RPMI8226 (cell line): ENCODE results near the gene ITIH6.
"Not testable (repeated sequence)": the region's sequence is repeated elsewhere in the genome, so short reads cannot be mapped to it uniquely, and the experiment has no call there.

Experiments used
- DNase-seq: peaks from one replicate; pipeline ENCODE4 v3.0.0-alpha.2; 2015

The ITIH6 gene

DNA sequence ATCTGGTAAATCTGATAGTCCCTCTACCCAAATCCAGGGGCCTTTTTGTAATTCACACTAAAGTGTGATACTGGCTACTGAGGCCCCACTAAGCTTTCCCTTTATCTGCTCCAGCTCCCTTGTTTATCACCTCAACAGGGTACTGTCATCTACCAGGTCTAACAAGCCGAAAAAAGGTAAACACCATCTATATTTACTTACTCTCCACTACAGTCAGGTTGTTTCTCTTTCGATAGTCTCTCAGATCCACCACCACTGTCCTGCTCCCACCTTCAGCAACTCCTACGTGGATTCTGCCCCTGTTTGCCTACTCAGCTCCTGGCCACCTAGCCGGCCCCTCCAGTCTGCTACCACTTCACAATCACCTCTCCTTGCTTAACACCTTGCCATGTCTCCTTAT, 3.3 kb downstream of the ITIH6 start:
- DNase-seq: no peak

DNA sequence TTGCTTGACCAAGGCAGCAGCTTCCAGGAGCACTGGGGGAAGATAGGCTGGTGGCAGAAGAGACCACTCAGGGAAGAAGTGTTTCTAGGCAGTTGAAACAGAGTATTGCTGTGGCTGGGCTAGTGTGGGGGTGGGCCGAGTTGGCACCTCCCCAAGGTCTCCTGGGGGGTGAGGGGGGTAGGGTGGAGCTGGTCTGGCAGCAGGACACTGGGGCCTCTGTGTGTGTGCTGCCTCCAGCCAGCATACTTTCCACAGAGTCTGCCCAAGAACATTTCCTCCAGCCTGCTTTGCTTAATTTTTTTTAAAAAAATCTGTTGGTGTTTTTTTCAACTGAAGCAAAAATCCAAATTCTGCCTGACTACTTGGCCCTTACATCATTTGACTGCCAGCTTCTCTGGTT, 4.0 kb downstream of the ITIH6 start:
- no peak for DNase-seq

DNA sequence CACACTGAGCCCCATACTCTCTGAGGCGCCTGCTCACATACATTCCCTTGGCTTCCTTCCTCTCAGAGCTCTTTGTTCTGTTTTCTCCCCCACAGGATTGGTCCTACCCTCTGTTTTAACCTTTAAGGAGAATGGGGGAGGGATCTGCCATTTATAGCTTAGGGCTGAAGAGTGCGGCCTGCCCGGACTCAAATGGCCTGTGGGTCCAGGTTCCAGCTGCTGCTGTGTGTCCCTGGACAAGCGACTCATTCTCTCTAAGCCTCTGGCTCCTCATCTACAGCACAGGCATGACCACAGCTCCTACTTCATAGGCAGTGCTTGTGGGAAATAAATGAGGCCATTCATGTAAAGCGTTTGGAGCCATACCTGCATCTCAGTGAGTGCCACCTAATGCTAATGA, 8.7 kb downstream of the ITIH6 start:
- not testable (repeated sequence) for DNase-seq

DNA sequence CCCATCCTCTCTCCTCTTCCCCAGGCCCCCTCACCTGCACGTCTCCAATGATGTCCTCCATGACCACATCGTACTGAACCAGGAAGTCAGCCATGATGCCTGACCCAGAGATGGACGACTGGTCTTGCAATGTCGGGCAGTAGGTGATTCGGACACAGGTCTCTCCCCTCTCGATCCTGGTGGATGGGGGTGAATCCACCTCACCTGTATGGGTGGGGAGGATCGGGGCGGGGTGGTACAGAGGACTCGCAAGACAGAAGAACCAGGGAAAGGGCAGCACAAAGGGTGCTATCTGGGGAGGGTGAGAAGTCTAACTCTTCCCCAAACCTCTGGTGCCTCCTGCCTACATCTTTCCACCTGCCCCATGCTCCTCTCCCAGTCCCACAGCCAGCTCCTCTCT, 9.6 kb downstream of the ITIH6 start:
- DNase-seq: no peak

DNA sequence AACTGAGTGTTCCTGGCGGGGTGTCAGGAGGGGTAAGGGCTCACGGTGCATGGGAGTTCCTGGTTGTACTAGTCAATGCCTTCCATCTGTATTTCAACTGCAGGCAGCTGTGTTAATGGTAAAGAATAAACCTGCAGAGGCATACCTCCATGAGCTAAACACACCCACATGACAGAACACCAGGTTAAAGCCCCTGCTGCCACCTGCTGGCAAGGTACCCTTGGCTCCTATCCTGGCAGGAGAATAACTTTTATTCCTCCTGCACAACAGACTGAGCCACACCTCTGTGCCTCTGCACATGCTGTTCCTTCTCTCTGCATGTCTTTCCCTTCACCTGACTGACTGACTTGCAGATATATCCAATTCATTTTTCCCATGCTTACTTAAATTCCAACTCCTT, 11.1 kb downstream of the ITIH6 start:
- DNase-seq: peak; percentile 28

DNA sequence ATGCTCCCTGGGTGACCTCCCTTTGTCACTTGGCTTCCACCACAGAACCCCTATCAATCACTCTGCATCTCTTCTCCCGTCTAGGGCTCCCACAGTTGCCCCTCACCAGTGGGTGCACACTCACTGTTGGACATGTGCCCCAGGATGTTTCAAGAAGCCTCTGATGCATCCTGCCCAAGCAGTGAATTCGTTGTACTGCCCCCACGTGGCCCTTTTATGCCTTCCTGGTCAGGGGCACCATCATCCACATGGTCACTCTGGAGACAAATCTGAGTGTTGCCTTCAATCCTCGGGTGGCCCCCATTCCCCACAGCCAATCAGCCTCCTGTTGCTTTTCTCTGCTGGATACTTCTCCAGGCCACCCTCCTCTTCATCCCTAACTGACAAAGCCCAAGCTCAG, 12.2 kb downstream of the ITIH6 start:
- DNase-seq: peak; percentile 25

DNA sequence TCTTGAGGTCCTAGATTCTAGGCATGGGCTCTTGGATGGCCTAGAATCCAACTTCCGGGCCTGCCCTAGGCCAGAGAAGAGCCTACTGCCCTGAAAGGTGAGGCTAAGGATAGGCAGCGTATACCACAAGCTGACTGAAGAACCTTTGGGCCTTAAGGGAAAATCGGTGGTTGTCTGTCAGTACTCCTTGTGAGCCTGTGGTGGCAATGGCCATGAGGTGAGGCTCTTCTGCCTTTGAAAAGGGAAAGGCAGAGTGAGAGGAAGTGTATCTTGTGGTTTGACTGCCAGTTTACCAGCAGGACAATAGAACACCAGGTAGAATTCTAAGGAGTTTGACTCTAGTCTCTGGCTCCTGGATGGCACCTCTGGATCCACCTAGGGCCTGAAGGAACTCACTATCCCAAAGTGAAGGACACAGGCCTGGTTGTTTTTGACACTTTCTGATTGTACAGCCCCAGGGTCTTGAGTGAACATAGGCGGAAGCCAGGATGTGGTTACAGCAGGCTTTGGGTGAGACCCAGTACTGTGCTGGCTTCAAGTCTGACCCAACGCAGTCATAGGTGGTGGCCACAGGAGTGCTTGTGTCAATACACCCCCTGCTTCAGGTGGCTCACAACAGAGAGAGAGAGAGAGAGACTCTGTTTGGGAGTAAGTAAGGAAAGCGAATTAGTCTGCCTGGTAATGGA, 20.9 kb downstream of the ITIH6 start:
- no peak for DNase-seq

DNA sequence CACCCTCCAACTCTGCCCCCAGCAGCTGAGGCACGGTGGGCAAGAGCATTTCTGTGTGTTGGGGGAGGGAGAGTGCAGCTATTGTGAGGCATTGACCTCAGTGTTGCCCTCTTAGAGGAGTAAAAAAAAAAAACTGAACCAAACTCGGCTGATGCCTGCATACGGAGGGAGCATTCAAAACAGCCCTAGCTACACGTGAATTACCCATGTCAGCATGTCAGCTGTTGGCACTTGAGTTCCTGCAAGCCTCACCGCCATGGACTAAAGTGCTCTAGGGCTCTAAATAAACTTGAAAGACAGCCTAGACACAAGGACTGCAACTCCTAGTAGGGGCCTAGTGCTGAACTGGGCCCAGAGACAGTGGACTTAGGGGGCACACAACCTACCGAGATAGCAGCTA, 22.0 kb downstream of the ITIH6 start:
- DNase-seq: no peak

DNA sequence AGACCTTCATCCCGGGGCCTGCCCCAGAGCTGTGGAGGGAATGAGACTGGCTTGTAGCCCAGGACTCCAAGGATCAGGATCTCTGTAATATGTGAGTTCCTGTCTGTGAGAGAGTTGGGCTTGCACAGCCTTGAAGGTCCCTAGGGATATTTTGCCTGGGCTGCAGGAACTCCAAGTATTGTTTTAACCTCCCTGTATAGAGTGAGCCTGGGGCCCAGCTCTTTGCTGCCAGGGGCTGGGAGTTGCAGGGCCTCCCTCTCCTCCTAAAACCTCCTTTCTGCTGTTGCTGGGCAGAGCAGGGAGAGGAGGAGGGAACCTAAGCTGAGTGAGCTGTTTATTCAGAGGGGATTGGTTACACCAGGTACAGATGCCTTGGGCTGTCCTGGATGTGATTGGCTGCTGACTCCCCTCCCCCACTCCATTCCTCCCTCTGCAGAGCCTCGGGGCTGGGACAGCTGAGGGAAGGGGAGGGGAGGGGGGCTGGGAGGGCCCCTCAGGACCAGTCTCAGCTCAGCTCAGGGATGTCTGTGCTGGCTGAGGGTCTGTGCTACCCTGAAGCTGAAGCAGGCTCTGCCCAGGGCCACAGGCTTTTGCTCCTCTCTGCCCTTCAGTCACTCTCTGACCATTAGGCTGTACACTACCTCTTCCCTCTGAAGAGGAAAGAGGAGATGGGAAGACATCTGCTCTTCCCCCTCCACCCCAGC, 23.5 kb downstream of the ITIH6 start:
- not testable (repeated sequence) for DNase-seq

DNA sequence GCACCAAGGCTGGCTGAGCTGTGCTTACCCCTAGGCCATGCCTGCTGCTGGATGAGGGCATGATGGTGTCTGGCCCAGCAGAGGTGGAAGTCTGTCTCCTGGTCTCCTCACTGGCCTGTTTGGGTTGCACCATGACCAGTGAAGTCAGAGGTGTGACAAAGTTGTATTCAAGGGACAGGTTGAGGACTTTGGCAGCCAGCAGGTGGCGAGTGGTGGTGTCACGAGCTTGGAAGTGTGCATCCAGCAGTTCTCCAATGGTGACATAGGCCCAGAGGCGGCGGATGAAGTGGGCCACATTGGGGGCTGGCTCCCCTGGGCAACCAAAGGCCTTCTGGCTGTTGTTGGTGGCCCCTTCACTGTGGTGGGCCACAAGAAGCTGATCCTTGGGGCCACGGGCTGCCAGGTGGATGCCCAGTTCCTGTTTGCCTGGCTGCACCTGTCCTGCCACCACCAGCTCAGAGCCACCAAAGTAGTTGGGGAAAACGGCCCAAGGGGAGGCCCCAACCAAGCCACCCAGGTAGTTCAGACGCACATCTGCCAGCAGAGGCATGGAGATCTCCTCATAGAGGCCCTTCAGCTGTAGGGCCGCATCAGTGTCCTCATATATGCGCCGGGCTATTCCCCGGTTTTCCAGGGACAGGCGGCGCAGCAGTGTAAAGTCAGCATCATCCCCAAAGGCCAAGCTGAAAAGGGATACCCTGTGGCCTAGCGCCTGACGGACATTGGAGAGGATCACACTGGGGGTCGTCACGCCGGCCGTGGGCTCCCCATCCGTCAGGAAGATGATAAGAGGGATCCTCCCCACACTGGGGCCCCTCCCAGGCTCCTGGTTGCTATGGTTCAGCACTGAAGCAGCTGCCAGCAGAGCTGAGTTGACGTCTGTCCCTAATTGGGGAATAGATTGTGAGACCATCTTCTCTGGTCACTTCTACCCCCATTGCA, 39.7 kb downstream of the ITIH6 start:
- DNase-seq: no peak

DNA sequence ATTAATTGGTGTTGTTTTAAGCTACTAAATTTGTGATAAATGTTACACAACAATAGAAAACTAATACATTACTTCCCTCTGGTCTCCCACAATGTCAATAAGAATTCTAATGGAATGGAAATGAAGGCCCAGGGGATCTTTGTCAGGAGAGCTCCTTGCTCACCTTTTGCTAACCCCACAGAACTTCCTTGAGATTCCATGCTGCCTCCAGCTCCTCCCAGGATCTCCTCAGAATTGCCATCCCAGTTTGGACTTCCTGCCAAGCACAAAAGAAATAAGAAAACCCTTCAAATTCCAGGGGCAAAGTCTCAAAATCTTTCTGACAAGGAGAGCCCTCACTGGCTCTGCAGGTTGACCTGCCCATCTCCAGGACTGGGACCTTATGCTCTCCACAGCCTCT, 43.2 kb downstream of the ITIH6 start:
- DNase-seq: no peak

DNA sequence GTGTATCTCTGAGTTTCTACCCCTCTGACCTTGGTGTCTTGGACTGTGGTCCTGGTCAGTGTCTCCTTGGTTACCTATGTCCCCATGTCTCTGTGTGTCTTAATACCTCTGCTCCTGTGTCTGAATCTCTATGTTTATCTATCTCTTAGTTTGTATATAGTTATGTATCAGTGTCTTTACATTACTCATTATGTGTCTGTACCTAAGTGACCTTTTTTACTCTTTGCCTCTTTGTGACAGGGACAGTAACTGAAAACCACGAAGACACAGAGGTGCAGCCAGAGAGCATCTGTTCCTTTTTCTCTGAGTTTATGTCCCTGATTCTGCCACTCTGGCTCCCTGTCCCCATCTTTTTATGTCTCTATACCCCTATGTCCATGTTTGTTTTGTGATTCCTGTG, 49.4 kb downstream of the ITIH6 start:
- DNase-seq: no peak

DNA sequence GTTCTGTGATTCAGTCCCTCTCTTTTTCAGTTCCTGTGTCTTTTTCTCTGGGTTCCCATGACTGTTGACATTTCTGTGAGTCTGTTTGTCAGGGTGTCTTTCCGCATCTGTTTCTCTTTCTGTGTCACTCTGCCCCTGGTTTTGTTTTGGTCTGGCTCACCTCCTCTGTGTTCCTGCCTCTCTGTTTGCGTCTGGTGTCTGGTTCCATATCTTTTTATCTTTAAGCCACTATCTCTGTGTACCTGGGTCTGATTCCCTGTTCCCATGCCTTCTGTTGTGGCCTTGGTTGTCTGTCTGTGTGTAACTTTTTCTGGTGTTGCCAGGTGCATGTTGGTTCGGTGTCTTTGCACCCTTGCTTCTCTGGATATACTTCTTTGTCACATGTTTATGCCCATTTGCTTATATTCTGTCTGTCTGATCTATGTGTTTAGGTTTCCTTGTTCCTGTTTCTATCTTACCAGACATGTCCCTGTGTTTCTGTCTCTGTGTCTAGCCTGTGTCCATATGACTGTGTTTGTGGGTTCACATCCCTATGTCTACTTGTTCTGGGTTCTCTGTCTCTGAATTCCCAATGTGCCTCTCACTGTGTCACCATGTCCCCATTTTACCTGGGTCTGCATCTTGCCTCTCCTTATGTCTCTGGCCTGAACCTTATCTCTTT, 50.2 kb downstream of the ITIH6 start:
- DNase-seq: no peak

DNA sequence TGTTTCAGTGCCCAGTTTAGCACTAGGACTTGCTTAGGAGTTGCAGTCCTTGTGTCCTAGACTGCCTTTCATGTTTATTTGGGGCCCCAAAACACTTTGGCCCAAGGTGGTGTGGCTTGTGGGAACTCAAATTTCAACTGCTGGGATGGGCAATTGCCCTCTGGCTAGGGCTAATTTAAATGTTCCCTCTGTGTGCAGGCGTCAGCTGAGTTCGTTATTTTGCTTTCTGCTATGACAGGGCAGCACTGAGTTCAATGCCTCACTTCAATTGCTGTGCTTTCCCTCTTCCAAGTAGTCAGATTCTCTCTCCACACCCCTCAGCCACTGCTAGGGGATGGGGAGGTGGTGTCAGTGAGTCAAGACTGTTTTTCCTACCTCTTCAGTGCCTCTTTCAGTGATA, 51.1 kb downstream of the ITIH6 start:
- no peak for DNase-seq

DNA sequence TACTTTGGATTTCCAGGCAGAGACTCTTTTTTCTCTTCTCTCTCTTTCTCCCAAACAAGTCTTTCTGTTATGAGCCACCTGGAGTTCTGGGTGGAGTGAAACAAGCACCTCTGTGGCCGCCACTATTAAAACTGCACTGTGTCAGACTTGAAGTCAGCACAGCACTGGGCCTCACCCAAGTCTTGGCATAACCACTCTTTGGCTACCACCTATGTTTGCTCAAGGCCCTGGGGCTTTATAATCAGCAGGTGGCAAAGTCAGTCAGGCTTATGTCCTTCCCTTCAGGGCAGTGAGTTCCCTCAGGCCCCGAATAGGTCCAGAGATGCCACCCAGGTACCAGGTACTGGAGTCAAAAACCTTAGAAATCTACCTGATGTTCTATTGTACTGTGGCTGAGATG, 52.4 kb downstream of the ITIH6 start:
- DNase-seq: no peak

DNA sequence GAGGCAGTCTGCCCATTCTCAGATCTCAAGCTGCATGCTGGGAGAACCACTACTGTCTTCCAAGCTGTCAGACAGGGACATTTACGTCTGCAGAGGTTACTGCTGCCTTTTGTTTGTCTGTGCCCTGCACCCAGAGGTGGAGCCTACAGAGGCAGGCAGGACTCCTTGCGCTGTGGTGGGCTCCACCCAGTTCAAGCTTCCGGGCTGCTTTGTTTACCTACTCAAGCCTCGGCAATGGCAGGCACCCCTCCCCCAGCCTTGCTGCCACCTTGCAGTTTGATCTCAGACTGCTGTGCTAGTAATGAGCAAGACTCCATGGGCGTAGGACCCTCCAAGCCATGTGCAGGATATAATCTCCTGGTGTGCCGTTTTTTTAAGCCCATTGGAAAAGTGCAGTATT, 59.5 kb downstream of the ITIH6 start:
- not testable (repeated sequence) for DNase-seq

DNA sequence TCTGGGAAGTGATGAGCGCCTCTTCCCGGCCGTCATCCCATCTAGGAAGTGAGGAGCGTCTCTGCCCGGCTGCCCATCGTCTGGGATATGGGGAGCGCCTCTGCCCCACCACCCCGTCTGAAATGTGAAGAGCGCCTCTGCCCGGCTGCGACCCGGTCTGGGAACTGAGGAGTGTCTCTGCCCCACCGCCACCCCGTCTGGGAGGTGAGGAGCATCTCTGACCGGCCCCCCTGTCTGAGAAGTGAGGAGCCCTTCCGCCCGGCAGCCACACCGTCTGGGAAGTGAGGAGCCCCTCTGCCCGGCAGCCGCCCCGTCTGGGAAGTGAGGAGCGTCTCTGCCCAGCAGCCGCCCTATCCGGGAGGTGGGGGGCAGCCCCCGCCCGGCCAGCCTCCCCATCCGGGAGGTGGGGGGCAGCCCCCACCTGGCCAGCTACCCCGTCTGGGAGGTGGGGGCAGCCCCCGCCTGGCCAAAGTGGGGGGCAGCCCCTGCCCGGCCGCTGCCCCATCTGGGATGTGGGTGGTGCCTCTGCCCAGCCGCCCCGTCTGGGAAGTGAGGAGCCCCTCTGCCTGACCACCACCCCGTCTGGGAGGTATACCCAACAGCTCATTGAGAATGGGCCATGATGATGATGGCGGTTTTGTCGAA, 61.6 kb downstream of the ITIH6 start:
- not testable (repeated sequence) for DNase-seq

DNA sequence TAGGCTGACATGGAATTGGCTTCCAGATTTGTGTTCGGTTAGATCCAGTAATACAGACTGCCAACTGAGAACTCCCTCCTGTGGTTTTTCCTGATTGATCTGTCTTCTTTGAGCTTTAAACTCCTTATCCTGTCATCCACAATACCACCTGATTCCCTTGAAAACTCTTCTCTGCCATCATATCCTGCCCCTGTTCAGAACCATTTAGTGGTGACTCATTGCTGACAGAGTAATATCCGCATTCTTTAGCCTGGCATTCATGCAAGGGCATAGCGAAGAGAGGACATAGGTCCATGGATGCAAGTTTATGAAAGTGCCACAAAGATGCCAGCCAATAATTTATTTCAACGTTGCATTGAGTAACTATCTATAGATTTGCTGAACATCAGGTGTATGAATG, 76.6 kb downstream of the ITIH6 start:
- no peak for DNase-seq

DNA sequence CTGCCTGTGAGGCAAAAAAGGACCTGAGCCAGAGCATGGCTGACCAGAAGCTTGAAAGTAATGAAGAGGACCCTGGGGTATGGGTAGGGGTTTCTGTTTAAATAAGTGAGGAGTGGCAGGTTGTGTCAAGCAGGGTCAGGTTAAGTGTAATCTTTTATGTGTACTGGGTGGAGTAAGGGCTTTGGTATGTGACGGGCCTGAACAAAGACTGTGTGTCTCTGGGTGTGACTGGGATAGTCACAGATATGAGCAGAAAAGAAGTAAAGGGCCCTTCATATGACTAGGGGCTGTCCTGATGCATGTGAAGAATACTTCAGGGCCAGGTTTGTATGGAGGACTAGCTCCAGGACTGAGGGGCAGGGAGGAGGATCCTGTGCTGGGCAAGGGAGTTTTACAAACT, 82.4 kb downstream of the ITIH6 start:
- DNase-seq: no peak

DNA sequence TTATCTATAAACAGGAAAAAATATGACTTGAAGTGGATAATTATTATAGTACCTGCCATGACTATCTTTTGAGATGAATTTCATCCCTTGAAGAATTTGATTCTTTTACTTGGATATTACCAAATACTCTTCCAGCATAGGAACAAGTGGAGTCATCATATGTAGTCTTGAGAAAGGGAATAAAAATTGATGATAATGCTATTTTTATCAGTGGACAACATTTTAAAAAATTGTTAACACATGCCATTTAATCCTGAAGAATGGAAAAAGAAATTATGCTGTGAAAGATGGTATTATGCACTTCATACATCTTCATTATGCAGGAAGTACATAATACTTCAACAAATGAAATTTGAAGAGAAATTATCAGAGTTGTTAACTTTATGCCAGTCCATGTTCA, 83.6 kb downstream of the ITIH6 start:
- DNase-seq: no peak

DNA sequence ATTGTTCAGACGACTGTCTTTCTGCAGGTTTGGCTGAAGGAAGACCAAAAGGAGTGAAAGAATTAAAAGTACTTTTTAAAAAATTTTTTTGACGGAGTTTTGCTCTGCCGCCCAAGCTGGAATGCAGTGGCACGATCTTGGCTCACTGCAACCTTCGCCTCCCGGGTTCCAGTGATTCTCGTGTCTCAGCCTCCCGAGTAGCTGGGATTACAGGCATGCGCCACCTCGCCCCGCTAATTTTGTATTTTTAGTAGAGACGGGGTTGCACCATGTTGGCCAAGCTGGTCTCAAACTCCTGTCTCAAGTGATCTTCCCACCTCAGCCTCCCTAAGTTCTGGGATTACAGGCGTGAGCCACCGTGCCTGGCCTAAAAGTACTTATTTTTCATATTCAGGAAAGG, 86.3 kb downstream of the ITIH6 start:
- no peak for DNase-seq

DNA sequence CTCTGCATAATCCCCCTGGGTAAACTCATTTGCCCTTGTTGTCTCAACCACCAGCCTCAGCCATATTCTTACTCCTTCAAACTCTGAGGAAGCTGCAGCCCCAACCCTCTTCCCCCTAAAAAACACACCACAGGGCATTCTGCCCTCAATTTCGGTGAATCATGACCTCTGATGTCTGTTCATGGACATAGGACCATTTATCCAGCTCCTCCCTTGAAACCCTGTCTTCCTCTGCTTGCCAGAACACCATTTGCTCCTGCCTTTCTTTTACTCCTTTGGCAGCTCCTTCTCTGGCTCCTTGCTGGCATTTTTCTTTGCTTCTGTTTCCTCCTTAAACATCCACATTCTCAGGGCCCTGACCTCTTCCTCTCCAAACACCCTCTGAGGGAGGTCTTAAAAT, 87.1 kb downstream of the ITIH6 start:
- no peak for DNase-seq

DNA sequence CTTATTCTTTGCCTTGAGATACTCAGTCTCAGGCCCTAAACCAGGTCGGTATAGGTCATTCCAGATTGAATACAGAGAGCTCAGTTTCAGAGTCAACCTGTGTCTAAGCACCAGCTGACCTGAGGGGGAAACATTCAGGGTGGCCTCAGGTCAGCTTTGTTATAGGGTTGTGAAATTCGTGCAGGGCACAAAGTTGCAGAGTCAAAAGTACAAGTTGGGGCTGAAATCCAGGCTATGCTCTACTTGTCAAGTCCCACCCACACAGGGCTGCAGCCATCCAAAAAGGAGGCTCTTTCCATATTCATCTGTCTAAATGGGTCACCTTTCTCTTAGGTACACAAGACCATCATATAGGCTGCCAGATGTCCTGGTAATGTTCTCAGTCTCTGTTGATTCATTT, 89.7 kb downstream of the ITIH6 start:
- no peak for DNase-seq
